ENCODE measurements around the gene ZNF804B. TPM values are rescaled to one million over a fixed set of nuclear protein-coding genes. Genes with fewer than 3 reads are reported as not detected.

ZNF804B gene
- total RNA-seq, 1 donor, result not detected

DNA sequence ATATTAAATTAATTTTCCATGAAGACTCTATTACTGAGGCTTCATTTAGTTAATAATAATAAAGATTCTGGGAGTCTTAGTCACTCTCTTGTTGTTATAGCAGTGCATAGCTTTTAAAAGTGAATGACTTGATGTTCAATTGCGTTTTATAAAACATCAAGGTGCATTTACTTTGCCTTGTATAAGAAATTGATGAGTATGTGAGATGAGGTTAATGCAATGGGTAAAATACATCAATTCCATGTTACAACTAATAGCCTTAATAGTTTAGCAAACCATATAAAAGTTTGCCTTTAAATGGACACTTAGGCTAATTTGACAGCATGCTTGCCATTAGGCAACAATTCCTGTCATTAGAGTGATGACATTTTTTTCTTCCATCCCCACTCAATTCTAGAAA lies 209.7 kb downstream of the ZNF804B start:
- H3K4me3 ChIP-seq (ENCODE audit: low read depth, low read length), result no peak overlapping the region
- TF ChIP-seq, protein P1, sequence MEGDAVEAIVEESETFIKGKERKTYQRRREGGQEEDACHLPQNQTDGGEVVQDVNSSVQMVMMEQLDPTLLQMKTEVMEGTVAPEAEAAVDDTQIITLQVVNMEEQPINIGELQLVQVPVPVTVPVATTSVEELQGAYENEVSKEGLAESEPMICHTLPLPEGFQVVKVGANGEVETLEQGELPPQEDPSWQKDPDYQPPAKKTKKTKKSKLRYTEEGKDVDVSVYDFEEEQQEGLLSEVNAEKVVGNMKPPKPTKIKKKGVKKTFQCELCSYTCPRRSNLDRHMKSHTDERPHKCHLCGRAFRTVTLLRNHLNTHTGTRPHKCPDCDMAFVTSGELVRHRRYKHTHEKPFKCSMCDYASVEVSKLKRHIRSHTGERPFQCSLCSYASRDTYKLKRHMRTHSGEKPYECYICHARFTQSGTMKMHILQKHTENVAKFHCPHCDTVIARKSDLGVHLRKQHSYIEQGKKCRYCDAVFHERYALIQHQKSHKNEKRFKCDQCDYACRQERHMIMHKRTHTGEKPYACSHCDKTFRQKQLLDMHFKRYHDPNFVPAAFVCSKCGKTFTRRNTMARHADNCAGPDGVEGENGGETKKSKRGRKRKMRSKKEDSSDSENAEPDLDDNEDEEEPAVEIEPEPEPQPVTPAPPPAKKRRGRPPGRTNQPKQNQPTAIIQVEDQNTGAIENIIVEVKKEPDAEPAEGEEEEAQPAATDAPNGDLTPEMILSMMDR (IDR thresholded peaks at IDR 0.05; ENCODE audit: insufficient read depth, low read length), result no peak
- DNase-seq (ENCODE audit: low read depth), result no peak

DNA sequence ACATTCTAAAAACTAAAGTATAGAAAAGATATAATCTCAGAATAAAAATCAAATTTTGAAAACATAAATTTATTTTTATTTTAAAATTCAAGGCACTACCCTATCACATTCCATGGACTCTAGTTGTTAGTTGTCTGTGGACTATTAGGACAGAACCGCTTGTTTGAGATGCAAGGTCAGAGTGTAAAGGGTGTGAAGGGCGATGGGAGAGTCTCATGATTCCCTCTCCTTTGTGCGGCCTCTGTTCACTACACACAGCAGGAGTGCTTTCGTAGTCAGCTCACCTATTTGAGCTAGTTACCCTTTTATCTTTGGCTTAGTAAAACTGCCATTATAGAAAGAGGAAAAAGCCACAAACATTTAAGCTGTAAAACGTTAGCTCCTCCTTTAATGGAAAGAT lies 225.8 kb downstream of the ZNF804B start:
- H3K4me3 ChIP-seq (ENCODE audit: low read depth, low read length), result no peak overlapping the region
- TF ChIP-seq, protein P1 (IDR thresholded peaks at IDR 0.05; ENCODE audit: insufficient read depth, low read length), result no peak
- no peak for DNase-seq (ENCODE audit: low read depth)

- DNase-seq (ENCODE audit: low read depth), result no peak
- TF ChIP-seq, protein P1 (IDR thresholded peaks at IDR 0.05; ENCODE audit: insufficient read depth, low read length), result no peak
- no peak overlapping the region for H3K4me3 ChIP-seq (ENCODE audit: low read depth, low read length)
Observed at GRCh38 chr7:89001306-89001705, 241.8 kb downstream of the ZNF804B start.

- no peak overlapping the region for H3K4me3 ChIP-seq (ENCODE audit: low read depth, low read length)
- no peak for DNase-seq (ENCODE audit: low read depth)
- TF ChIP-seq, protein P1 (IDR thresholded peaks at IDR 0.05; ENCODE audit: insufficient read depth, low read length), result no peak
Observed at GRCh38 chr7:89002981-89003956, 243.8 kb downstream of the ZNF804B start.

GRCh38 chr7:89012016-89012415 lies 252.5 kb downstream of the ZNF804B start:
- H3K4me3 ChIP-seq (ENCODE audit: low read depth, low read length), result no peak overlapping the region
- TF ChIP-seq, protein P1 (IDR thresholded peaks at IDR 0.05; ENCODE audit: insufficient read depth, low read length), result no peak
- no peak for DNase-seq (ENCODE audit: low read depth)

DNA sequence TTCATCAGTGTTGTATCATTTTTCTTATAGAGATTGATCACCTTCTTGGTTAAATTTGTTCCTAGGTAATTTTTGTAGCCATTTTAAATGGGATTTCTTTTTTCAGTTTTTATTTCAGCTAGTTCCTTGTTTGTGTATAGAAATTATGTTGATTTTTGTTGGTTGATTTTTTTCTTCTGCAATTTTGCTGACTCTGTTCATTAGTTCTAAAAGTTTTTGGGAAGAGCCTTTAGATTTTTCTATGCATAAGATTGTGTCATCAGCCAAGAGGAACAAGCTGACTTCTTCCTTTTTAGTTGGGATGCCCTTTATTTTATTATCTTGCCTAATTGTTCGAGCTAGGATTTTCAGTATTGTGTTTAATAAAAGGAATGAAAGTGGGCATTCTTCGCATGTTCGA lies 258.2 kb downstream of the ZNF804B start:
- DNase-seq (ENCODE audit: low read depth), result no peak
- H3K4me3 ChIP-seq (ENCODE audit: low read depth, low read length), result no peak overlapping the region
- TF ChIP-seq, protein P1 (IDR thresholded peaks at IDR 0.05; ENCODE audit: insufficient read depth, low read length), result no peak
